HG03135 (cell line): ENCODE measurements around the gene ACAD8.
"Not testable (repeated sequence)": the region's sequence is repeated elsewhere in the genome, so short reads cannot be mapped to it uniquely, and the experiment has no call there.

Source experiments
- ATAC-seq: cut with Tn5 transposase; IDR thresholded peaks from one replicate; pipeline ENCODE4 v1.9.1; 2021; ENCODE audit warnings: mild to moderate bottlenecking, moderate library complexity; ENCODE audit not compliant: unreplicated experiment

ACAD8 gene

DNA sequence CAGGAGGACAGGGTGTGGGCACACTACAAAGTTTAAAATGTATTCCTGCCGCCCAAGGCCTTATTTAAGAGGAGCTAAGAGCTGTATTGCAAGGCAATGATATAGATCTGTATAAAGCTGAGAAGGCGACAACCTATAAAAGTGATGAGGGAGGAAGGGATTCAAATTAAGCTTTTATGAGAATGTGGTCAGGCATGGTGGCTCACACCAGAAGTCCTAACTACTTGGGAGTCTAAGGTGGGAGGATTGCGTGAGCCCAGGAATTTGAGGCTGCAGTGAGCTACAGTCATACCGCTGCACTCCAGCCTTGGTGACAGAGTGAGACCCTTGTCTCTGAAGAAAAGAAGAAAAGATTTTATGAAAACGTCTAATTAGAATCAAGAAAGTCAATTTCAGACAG is 13.1 kb downstream of the ACAD8 start:
- no peak for ATAC-seq

DNA sequence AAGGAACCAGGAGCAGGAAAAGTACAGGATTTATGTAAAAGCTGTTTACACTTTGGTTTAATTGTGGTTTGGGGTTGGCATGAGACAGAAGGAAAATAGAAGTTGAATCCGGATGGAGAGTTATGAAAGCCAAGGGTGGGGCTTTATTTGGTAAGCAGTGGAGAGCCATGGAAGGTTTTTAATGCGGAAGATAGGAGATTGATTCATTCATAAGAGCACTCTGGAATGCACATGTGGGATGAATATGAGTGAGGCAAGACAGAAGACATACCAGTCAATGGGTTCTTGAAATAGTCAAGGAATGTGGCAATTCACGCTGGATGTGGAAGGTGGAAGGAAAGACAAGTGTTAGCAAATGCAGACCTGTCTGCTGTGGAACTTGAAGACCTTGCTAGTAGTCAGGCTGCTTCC is 13.5 kb downstream of the ACAD8 start:
- ATAC-seq: no peak

DNA sequence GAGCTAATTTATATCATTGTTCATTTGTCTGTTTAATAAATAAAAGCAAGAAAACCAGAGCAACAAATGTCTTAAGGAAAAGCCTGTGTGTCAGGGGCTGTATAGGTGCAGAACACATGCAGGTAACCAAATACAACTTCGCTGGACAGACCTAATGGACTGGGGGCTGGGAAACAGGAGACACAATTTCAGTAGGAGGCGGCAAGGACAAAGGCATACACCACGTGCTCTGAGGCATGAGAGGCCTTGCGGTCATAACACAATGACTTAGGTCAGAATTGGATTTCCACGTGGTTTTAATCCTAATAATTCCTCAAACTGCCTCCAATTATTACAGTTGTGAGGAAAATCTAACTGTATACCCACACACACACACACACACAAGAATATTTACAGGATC is 14.1 kb downstream of the ACAD8 start:
- ATAC-seq: no peak

DNA sequence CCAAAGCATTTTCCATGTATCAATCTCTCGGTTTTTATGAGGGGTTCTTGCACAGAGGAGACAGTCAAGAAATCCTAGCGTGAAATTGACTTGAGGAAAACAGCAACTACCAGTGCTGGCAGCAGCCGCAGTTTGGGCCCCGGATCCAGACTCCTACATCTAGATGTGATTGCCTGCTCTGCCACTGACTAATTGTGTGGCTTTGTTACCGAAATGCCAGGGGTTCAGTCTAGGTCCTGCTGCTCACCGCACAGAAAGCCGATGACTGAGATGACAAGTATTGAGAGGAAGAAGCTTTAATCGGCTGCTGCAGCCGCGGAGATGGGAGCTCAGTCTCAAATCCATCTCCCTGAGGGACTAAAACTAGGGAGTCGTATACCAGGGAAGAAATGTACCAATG is 14.6 kb downstream of the ACAD8 start:
- ATAC-seq: no peak

DNA sequence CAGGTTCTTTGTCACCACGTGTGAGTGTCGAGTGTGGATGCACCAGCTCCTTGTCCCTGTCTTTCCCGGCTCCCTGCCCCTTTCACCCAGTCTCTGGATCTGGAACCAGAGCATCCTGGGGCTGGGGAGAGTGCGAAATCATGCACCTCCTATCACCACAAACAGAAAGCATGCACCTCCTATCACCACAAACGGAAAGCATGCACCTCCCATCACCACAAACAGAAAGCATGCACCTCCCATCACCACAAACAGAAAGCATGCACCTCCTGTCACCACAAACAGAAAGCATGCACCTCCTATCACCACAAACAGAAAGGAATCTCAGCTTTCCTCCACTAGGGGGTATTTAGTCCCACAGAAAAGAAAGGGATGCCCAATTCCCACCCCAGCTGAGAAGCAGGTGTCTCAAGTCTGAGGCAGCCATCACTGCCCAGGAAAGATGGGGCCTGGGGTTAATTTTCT is 16.9 kb downstream of the ACAD8 start:
- no peak for ATAC-seq

DNA sequence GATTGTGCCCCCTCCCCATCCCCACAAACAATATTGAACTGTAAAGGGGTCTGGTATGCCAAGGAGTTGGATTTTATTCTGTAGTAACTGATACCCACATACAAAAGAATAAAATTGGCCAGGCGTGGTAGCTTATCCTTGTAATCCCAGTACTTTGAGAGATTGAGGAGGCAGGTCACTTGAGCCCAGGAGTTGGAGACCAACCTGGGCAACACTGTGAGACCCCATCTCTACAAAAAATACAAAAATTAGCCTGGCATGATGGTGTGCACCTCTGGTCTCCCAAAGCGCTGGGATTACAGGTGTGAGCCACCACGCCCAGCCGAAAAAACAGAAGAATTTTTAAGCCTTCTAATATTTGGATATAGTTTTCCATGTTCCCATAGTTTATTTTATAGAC is 18.6 kb downstream of the ACAD8 start:
- no peak for ATAC-seq

DNA sequence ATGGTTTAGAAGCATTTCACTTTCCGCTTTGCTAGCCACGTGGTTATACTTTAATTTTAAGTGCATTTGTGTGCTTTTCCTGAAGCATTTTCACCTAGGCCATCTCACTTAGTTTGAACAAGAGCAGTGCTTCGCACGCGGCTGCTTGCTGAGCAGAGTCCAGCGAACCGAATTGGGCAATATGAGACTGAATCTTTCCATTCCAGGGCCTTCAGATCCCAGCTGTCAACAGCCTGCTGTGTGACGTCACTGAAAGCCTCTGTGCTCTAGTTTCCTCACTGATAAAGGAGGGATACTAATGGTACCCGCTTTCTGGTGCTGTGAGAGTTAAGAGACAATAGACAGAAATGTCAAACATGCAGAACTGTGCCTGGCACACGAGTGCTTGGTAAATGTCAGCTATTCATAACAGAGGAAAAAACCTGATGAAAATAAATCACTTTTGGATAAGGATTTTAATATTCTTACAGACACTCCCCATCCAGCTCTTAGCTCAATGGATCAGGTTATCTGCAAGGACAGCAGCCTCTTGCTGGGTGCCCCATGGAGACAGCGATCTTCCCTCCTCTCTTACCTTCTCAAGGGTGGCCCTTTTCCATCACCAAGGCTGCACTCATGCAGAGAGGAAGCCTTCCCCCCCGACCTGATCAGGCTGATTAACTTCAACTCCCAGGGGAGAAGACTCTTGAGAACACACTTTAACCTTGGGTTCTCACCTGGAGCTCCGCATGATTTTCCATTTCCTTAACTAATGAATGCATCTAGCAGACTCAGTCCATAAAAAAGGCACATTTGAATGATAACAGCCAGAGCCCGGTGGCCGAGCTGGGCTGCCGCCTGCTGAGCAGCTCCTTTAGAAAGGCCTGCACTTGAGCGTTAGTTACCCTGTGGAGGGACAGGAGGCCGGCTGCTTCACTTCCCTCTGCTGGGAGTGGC is 19.3 kb downstream of the ACAD8 start:
- ATAC-seq: no peak

DNA sequence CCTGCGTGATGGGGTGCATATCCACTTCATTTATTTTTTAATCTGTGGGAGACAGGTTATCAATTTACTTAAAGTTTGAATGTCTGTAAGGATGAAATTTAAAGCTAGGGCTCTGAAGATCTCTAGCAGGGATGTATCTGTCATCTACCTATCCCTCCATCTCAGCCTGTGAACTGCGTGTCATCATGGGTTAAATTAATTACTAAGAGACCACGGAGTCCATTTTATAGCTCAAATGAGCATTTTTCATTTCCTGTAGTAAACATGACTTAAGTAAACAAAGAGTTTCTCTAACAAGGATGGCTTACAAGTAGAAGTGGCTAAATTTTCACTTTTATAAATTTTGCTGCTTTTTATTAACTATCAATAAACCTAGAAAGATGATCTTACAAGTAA is 19.9 kb downstream of the ACAD8 start:
- no peak for ATAC-seq

DNA sequence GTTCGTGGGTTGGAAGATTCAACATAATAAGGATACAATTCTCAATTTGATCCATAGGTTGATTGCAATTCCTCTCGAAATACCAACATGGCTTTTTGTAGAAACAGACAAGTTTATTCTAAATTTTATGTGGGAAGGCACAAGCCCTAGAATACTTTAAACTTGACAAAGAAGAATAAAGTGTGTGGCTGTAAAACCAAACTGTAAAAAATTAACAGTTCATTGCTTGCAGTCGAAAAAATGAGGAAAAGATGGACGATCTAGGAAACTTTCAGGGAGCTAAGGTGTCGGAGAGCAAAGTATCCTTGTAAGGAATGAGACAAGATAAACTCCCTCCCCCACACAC is 21.8 kb downstream of the ACAD8 start:
- no peak for ATAC-seq

DNA sequence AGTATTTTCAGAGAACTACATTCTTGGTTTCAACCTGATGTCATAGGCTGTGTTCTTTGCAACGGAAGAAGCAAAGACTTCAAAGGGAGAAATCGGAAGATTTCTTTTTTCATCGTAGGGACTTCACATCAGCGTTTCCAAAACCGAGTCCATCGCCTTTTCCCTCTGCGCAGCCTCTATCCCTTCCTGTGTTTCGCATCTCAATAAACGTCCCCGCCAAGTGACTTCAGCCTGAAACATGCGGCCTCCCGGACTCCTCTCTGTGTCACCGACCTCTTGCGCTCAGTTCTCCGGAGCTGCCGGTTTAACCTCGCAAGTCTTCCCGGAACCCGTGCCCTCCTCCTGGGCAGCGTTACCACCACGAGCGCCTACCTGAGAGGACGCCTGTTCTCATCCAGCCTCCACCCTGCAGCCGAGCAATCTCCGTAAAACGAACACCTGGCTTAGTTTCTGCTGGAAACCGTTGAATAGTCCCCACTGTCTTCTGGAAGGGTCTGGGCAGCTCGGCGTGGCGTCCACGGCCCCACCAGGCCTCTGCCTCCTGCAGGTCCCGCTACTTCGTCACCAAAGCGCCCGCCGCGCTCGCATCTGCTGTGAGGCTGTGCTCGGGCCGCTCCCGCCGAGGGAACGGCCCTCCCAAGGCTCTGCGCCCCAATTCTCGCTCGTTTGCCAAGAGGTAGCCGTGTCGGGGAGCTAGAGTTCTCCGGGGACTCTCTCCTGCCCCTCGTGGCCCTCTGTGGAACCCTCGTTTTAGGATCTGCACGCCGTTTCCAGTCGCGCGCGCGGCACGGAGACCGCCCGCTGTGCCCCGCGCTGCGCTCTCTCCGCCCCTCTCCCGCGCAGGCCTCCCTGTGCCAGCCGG is 22.4 kb downstream of the ACAD8 start, which contains the start of gene GLB1L3:
Gene GLB1L3 (plus strand): TSS at position 846 of the 862 bp plus-strand sequence. CDS start 362 bp downstream, outside the sequence.
- peak; percentile 83 for ATAC-seq

DNA sequence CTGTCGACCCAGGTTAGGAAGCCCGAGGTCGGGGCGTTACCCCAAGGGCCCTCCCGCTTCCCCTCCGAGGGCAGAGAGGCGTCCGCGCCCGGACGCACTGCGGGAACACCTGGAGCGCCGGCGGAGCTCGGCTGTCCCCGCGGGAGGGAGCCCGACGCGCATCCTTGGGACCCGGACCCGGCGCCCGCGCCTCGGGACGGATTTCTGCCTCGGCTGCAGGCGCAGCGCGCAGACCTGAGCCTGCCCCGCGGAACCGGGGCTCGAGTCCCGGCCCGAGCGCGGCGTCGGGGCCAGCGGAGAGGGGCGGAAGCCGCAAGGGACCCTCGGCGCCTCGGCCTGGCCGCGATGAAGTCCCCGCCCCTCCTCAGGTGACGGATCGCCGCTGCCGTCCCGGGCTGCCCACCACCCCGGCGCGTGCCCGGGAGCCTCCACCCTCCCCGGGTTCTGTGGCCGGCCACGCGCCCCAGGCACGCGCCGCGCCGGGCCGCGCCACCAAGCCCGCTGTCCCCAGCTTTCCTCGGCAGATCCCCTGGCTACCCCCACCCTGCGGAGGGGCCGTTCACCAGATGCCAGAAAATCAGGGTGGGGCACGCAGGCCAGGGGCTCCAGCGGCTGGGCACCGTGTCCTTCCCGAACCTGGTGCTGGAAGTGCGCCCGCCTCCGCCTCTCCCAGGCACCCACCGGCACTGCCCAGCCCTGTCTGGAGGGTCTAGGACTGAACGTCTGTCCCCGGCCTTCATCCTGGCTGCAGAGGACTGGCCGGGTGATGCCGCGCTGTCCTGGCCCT is 23.2 kb downstream of the ACAD8 start:
- no peak for ATAC-seq

DNA sequence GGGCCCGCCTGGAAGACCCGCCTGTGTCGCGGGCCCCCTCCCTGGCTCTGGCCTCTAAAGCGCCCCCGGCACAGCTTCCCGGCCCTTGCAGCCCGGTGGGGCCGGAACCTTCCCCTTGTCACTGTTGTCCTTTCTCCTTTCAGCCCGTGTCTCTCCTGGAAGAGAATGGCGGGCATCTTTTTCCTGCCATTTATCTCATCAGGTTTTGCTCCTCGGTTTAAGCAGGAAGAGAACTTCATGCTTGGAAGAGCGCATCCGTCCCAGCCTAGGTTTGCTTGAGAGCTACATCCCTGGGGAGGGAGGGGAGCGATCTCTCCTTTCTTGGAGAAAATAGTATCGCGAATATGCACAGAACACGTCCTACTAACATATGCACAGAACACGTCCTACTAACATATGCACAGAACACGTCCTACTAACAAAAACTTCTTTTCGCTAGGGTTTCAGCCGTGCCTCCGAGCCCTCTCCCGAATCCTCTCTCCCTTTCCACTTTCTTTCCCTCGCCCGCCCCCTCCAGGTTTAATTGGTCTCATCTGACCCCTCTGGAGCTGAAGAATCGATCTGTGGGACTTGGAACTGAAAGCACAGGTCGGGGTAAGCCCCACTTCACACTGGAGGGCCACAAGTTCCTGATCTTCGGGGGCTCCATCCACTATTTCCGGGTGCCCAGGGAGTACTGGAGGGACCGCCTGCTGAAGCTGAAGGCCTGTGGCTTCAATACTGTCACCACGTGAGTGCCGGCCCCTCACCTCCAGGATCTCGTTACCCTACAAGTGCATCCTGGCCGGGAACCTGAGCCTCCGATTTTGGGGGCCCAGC is 24.0 kb downstream of the ACAD8 start:
- no peak for ATAC-seq

DNA sequence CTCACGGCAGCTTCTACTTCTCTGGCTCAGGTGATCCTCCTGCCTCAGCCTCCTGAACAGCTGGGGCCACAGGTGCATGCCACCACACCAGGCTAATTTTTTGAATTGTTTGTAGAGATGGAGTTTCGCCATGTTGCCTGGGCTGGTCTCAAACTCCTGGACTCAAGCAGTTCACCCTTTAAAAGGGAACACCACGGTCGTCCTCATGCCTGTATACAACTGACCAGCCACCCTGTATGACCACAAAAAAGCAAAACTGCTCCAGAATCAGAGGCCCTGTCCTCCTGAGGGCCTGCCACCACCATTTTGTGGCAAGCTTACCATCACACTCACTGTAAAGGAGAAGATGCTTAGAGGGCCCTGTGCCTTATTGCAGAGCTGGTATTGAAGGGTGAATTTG is 25.0 kb downstream of the ACAD8 start:
- no peak for ATAC-seq

DNA sequence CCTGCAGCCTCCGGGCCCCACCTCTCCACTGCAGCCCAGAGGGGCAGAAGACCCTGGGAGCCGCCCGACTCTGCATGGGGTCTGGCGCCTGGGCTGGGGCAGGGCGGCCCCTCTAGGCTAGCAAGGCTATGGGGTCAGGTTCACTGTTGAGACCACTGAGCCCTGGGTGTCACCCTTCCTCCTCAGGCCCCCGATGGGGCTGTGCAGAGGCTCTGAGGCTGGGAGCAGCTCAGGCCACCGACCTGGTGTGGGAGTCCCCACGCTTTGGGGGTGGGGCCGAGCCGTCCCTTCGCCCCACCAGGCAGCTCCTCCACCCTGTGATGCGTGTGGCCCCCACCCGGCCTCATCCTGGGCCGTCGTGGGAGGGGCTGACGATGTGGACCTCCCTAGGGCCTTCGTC is 28.3 kb downstream of the ACAD8 start:
- ATAC-seq: not testable (repeated sequence)

DNA sequence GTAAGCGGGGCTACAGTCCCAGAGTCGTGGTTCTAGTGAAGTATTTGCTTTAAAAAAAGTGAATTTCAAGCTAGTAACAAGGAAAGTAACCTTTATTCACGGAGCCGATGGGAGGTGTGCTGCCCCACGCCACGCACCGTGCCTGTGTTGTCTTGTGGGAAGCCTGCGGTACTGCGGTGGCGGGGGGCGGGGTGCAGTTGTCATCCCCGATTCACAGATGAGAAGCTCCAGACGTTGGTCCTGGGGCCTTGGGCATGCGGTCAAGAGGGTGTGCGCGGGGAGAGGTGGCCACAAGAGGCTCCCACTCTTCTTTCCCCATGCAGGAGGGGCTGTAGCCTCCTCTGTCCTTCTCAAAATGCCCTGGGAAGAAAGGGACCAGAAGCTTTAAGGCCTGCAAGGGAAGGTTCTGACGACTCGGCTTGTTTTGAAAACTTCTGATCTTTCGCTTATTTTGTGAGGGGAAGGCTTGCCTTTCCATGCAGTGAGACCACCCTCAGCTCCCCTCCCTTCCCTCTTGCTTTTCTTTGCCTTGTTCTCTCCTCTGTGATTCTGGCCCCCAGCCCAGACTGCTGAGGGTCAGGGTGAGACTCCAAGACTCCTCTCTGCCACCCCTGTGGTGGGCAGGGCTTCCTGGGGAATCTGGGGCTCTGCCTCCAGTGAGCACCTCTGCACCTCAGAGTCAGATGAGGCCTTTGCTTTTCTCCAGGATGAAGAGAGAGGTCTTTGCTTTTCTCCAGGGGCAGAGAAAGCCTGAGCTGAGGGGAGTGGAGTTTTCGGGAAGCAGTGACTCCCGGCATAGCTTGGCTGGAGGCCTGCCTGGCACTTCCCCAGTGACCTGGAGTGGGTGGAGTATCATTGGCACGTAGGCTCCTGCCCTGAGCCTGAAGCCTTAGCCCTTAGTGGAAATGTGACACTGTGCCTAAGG is 29.0 kb downstream of the ACAD8 start:
- ATAC-seq: no peak

DNA sequence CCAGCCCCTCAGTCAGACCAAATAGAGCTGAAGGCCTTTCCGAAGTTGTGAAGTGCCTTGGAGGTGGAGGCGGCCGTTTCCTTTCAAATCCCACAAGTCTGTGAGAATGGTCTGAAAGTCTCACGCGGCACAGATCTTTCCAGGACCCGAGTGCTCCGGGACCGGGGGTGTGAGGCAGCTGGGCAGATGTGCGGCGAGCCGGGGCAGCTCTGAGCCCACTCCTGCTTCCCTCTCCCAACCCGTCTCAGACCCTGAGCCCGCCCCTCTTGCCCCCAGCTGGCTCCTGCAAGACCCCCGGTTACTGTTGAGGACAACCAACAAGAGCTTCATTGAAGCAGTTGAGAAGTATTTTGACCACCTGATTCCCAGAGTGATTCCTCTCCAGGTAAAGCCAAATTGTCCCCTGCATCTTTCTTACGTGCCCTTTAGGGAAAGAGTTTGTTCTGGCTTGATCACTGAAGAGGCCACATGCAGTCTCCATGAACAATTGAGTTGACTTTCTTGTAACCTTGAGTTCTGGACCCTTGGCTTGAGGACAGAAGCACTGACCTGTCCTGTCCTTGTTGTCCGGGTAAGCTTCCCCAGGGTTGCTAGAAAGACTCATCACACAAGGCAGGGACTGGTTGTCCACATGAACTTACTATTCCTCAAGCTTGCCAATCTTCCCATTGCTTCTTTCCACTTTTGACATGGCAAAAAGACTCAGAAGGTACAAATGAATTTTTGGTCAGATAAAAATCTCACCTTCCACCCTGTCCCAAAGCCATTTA is 30.3 kb downstream of the ACAD8 start:
- no peak for ATAC-seq

DNA sequence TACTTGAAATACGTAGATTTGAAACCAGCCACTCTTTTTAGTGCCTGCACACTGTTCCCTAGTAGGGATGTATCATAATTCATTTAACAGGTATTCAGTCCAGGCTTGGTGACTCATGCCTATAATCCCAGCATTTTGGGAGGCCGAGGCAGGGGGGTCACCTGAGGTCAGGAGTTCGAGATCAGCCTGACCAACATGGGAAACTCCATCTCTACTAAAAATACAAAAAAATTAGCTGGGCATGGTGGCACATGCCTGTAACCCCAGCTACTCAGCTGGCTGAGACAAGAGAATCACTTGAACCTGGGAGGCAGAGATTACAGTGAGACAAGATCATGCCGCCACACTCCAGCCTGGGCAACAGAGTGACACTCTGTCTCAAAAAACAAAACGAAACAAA is 31.0 kb downstream of the ACAD8 start:
- ATAC-seq: not testable (repeated sequence)

DNA sequence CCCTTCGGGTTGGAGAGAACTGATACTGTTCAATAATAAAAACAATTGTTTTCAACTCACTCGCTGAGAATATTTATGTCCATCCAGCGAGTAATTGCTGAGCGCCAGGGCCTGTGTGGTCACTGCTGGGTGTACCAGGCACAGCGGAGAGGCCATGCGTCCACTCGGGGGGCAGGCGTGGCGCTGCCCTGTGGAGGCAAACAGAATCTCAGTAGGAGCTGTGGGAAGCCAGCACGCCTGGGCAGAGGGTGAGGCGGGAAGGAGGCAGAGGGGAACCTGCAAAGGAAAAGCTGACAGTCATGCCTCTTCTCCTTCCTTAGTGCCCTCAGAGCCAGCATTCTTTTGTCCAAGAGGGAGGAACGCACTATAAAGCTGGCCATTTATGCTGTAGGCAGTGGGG is 34.2 kb downstream of the ACAD8 start:
- no peak for ATAC-seq
